ENCODE results near the gene KRTAP5-3. TPM values are rescaled to one million over a fixed set of nuclear protein-coding genes. Genes with fewer than 3 reads are reported as not detected.

Gene KRTAP5-3
- polyA plus RNA-seq, 2 of the 4 experiments (the other 2 are of a cell fraction), result not detected

DNA sequence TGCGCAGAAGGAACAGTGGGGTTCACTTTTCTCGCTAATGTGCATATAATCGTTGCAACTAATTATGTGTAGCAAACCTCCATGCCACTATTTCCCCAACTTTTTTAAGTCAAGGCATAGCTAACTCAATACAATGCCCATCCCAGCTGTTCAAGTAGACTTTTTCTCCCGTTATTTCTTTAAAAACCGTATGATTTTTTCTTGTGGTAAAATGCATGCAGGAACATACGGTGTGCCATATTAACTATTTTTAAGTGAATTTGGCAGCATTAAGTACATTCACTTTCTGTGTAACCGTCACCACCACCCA, 33.4 kb downstream of the KRTAP5-3 start:
- 13% methylated on average over 7 of the region's 7 CpGs for WGBS (ENCODE audit: missing lambda C conversion rate)
- Histone ChIP-seq H3K4me3 (peak overlapping the region; percentile 74; the same call in 1 of the 3 replicates), H3K4me2 (peak overlapping the region; percentile 99), H3K27ac (no peak overlapping the region), H3K4me1 (peaks cover 29% of the 10 kb centered on the region), H3K9me3 (peaks cover 17% of the 10 kb centered on the region)
- POLR2A ChIA-PET, result interaction anchor here (0.6 to 1.3 kb wide), 2 partner anchors 10 to 28 kb away, joined by 3 to 5 read pairs; no protein-coding TSS in a partner anchor
- no peak for ATAC-seq
- CTCF ChIA-PET, result interaction anchor here (0.6 to 26.3 kb wide), 43 partner anchors 8 to 582 kb away, joined by 3 to 719 read pairs (median 5); partner anchors contain the start of genes KRTAP5-1, KRTAP5-2 and KRTAP5-5
- FAIRE-seq, result no peak
- no peak for DNase-seq (ENCODE audit: low read depth in 1 of 2, low spot score in 1 of 2)
- TF ChIP-seq NPAS2 (CRISPR knock-in tag; IDR thresholded peaks at IDR 0.05; ENCODE audit: borderline replicate concordance) (no peak), ZSCAN20 (CRISPR knock-in tag; IDR thresholded peaks at IDR 0.05) (no peak), MYC (IDR thresholded peaks at IDR 0.05; ENCODE audit: borderline replicate concordance, low read length) (no peak), JUNB (IDR thresholded peaks at IDR 0.05) (no peak), HOXA7 (CRISPR knock-in tag; IDR thresholded peaks at IDR 0.05) (no peak), ATOH8 (CRISPR knock-in tag; IDR thresholded peaks at IDR 0.05; ENCODE audit: low read depth) (no peak), E2F6 (IDR thresholded peaks at IDR 0.05; ENCODE audit: borderline replicate concordance, low read depth) (no peak), HES2 (IDR thresholded peaks at IDR 0.05) (no peak), MAFK (IDR thresholded peaks at IDR 0.05; ENCODE audit: partially characterized antibody) (no peak), MAX (IDR thresholded peaks at IDR 0.05) (no peak), CHD2 (IDR thresholded peaks at IDR 0.05; ENCODE audit: low read length, partially characterized antibody) (no peak), CEBPB (IDR thresholded peaks at IDR 0.05) (no peak)
- TF ChIP-seq, protein P1, sequence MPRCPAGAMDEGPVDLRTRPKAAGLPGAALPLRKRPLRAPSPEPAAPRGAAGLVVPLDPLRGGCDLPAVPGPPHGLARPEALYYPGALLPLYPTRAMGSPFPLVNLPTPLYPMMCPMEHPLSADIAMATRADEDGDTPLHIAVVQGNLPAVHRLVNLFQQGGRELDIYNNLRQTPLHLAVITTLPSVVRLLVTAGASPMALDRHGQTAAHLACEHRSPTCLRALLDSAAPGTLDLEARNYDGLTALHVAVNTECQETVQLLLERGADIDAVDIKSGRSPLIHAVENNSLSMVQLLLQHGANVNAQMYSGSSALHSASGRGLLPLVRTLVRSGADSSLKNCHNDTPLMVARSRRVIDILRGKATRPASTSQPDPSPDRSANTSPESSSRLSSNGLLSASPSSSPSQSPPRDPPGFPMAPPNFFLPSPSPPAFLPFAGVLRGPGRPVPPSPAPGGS (IDR thresholded peaks at IDR 0.05), result no peak

- POLR2A ChIA-PET, result interaction anchor here (0.6 to 1.3 kb wide), 2 partner anchors 10 to 28 kb away, joined by 3 to 5 read pairs; no protein-coding TSS in a partner anchor
- DNase-seq (ENCODE audit: low read depth in 1 of 2, low spot score in 1 of 2) (peak; percentile 68 to 73), FAIRE-seq (no peak), ATAC-seq (peak; percentile 67 to 77)
- H3K4me3 ChIP-seq, result peak overlapping the region; percentile 74
- peak overlapping the region; percentile 99 for H3K4me2 ChIP-seq
- CTCF ChIA-PET, result interaction anchor here (0.5 to 26.3 kb wide), 45 partner anchors 9 to 582 kb away, joined by 3 to 719 read pairs (median 5); partner anchors contain the start of genes KRTAP5-1, KRTAP5-2 and KRTAP5-5
- peaks cover 17% of the 10 kb centered on the region for H3K9me3 ChIP-seq
- peaks cover 33% of the 10 kb centered on the region for H3K4me1 ChIP-seq
- 0% methylated on average over 26 of the region's 64 CpGs for WGBS (ENCODE audit: missing lambda C conversion rate)
- peak overlapping the region; percentile 89 to 95 for H3K27ac ChIP-seq
- TF ChIP-seq ZNF302 (CRISPR knock-in tag; IDR thresholded peaks at IDR 0.05), result no peak
- TF ChIP-seq ATOH8 (CRISPR knock-in tag; IDR thresholded peaks at IDR 0.05; ENCODE audit: low read depth), result no peak
- TF ChIP-seq MAFK (IDR thresholded peaks at IDR 0.05; ENCODE audit: partially characterized antibody), result no peak
- TF ChIP-seq MAX (IDR thresholded peaks at IDR 0.05), result no peak
- TF ChIP-seq REST (IDR thresholded peaks at IDR 0.05), result no peak
- no peak for TF ChIP-seq CHD4 (IDR thresholded peaks at IDR 0.05; ENCODE audit: borderline replicate concordance)
- TF ChIP-seq ESRRA (IDR thresholded peaks at IDR 0.05; ENCODE audit: borderline replicate concordance, low read length), result 0 out of 2 replicates have a peak, but pooled peaks have one; percentile 80
- TF ChIP-seq KDM5A (IDR thresholded peaks at IDR 0.05), result no peak
- TF ChIP-seq FOXS1 (CRISPR knock-in tag; IDR thresholded peaks at IDR 0.05), result no peak
- no peak for TF ChIP-seq JUNB (IDR thresholded peaks at IDR 0.05)
- TF ChIP-seq ELK1 (IDR thresholded peaks at IDR 0.05; ENCODE audit: low read depth, low read length), result no peak
- no peak for TF ChIP-seq MYC (IDR thresholded peaks at IDR 0.05; ENCODE audit: borderline replicate concordance, low read length)
- TF ChIP-seq RARB (CRISPR knock-in tag; IDR thresholded peaks at IDR 0.05), result no peak
- TF ChIP-seq SREBF2 (IDR thresholded peaks at IDR 0.05), result no peak
- no peak for TF ChIP-seq ZSCAN20 (CRISPR knock-in tag; IDR thresholded peaks at IDR 0.05)
Observed at GRCh38 chr11:1574238-1574932, 33.9 kb downstream of the KRTAP5-3 start.

All from A549 (cell line).